GM18520 (cell line): ENCODE measurements around the gene SLC4A2.

Experiments used
- ATAC-seq: cut with Tn5 transposase; IDR thresholded peaks from one replicate; pipeline ENCODE4 v1.9.1; 2021; ENCODE audit not compliant: unreplicated experiment

The SLC4A2 gene

DNA sequence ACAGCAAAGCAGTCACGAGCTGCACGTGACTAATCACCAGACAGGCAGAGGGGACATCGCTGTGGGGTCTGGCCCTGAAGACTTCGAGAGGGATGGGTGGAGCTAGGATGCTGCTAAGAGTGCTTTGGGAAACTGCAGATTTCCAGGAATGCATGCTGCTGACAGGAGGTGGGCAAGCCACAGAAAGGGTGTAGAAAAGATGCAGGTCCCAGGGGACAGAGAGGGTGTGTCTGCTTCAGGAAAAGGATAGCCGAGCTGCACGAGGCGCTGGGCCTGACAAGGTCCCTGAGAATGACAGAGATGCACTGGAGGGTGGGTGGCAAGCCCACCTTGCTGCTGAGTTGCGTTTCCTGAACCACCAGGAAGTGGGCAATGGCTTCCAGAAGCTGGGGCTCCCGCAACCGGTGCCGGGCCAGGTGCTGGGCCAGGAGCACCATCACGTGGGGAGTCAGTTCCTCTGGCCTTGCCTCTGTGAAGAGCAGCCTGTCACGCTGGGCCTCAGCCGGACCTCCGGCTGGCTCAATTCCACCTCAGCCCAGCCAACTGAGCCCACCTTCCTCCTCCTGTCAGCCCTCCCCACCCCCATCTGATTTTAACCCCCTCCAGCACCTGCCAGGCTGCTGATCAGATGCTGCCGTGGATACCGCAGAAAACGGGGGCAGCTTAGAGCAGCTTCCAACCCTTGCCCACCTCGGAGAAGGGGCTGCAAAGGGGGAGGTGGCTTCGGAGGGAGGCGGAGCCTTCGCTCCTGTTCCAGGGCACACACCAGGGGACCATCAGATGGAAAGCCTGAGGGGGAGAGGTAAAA, 19.0 kb downstream of the SLC4A2 start:
- ATAC-seq, result no peak

GRCh38 chr7:151079199-151079910, 20.0 kb downstream of the SLC4A2 start:
- no peak for ATAC-seq

DNA sequence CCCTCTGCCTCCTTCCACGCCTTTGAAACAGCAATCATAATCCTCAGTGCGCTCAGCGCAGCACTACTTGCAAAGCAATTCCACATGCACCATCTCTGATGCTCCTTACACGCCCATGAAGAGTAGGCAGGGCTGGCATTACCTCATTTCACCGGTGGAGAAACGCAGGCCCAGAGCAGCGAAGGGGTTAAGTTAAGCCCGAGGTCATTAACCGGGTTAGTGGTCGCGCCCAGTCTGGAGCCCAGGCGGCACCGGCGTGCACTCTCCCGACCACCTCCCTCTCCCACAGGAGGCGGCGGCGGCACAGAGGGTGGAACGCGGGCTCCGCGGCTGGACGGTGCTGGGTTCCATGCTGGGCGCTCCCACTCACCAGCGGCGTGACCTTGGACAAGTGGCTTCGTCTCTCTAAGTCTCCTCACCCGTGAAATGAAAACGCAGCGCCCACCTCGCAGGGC, 20.7 kb downstream of the SLC4A2 start:
- ATAC-seq, result no peak

GRCh38 chr7:151080522-151081169, 21.3 kb downstream of the SLC4A2 start, which contains the start of gene FASTK:
Gene FASTK, minus strand, starts transcription at chr7:151080809. Its CDS starts 43 bp downstream, at chr7:151080766.
- peak; percentile 78 for ATAC-seq

DNA sequence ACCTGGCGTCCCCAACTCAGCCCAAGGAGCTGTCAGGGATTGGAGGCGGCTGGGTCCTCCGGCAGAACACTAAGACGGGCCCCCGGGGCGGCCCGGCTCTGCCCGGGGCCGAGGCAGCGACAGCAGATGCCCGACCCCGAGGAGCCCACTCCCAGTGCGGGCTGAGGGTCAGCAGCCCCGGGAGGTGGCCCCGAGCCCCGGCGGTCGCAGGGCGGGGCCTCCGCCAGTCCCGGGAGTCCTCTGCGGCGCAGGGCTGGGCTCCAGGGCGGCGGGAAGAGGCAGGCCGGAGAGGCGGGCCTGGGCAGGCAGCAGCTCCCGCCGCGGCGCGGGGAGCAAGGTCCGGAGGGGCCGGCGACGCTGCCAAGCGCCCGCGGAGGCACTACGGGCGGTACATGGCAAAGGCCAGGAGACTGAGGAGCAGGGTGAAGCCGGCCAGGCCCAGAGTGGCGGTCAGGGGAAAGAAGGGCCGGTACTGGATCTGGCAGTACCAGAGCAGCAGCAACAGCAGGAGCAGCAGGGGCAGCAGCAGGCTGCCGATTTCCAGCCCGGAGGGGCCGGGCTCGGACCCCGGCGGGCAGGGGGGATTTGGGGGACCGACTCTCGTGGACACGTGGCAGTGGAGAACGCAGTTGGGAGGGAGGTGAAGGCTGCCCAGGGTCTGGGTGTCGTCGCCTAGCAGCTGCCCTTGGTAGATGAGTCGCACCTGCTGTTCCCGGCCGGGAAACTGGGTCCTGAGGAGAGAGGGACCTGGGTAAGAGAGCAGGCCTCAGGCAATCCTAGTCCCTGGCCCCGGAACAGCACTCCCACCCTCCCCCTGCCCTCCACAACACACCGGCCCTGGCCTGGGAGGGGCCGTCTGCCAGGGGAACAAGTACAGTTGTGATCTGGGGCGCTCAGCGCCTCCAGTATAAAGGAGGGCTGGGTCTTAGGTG, 22.0 kb downstream of the SLC4A2 start:
- no peak for ATAC-seq

DNA sequence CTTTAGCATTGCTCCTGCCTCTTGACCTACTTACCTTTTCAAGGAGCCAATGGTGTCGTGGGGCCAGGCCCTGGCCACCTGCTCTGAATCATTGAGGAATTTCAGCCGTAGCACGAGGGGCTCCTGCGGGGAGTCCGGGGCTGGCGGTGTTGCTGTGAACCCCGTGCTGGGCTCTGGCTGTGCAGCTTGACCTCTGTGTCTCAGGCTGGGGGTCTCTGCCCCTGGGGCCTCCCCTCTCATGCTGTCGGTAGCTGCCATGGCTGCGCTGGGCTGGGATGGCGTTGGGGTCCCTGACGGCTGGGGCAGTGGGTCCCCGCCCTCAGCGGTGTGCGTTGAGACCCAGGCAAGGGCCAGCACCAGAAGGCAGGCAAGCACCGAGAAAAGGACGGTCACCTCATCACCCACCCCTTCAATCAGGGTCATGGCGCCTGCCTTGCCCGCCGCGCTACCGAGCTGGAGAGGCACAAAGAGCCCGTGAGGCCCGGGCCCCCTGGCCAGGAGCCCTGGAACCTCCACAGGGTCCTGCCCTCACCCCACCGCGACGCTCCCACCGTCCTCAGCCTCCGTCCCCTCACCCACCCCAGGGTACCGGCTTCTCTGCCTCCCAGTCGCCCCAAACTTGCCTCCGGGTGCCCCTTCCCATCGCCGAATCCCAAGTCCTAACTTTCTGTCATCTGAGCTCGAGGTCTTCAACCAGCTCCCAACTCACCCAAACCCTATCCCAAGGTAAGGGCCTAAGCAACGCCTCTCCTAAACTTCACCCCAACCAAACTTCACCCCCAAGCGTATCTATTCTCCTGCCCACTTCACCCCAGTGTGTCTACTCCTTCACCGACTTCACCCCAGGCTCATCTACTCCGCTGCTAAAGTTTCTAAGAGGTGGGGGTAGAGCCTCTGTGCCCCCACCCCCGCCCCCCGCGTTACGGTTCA, 23.0 kb downstream of the SLC4A2 start:
- no peak for ATAC-seq

DNA sequence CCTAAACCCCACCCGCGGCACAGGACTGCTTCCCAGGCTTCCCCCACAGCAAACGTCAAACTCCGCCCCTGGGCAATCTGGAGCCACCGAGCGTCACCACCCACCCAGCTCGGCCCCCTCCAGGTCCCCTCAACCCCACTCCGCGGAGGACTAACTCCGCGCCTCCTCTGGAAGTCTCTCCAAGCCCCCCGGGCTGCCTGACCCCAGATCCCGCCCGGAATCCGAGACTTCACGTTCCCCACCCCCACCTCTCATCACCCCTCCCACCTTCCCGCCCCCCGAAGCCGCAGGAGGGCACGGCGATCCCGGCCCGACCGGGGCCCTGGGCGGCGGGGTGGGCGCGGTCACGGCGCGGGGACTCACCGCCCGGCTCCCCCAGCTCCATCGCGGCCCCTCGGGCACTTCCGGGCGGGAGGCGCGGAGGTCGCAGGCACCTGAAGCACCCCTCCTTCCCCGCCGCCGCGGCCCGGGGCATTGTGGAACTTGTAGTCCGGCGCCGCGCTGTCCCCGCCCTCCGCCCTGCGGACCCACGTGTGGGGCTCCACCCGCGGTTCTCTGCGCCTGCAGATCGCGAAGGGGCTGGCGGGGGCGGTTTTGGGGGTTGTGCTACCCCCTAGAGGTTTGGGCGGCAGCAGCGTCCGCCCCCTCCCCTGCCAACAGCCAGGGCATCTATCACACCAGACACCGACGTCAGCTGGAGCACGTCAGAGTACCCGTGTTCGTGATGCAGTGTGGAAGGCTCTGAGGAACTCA, 23.9 kb downstream of the SLC4A2 start, which contains the start of gene TMUB1:
Gene TMUB1 (minus strand): TSS at position 423 of the 753 bp plus-strand sequence. CDS start 930 bp downstream, outside the sequence.
- ATAC-seq, result peak; percentile 30

DNA sequence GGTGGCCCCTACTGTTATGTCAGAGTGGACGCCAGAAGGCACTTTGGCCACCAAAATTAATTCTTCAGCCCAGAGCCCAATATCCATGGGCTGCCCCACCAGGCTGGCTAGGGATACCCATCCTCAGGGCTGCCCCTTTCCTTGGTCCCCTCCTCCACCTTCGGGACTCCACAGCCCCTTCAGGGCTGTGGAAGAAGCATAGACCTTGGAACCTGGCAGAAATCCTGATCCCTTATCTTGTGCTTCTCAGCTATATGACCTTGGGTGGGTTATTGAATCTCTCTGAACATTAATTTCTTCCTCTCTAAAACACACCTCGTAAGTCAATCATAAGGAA, 24.4 kb downstream of the SLC4A2 start:
- ATAC-seq, result no peak

DNA sequence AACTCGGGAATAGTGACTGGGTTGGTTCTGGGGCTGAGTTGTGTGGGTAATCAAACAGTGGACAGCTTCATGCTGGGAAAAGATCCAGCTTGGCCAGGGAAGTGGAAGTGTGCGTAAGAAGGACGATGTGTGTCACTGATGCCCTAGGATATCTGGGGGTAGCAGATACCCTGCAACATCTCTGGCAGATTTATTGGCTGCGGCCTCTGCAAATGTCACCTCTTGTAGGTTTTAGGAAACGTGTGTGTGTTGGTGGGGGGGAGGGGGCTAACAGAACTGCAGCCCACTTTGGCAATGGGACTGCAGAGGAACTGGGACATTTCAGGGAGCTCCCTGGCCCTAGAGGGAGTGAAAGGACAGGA, 25.9 kb downstream of the SLC4A2 start:
- ATAC-seq, result no peak

DNA sequence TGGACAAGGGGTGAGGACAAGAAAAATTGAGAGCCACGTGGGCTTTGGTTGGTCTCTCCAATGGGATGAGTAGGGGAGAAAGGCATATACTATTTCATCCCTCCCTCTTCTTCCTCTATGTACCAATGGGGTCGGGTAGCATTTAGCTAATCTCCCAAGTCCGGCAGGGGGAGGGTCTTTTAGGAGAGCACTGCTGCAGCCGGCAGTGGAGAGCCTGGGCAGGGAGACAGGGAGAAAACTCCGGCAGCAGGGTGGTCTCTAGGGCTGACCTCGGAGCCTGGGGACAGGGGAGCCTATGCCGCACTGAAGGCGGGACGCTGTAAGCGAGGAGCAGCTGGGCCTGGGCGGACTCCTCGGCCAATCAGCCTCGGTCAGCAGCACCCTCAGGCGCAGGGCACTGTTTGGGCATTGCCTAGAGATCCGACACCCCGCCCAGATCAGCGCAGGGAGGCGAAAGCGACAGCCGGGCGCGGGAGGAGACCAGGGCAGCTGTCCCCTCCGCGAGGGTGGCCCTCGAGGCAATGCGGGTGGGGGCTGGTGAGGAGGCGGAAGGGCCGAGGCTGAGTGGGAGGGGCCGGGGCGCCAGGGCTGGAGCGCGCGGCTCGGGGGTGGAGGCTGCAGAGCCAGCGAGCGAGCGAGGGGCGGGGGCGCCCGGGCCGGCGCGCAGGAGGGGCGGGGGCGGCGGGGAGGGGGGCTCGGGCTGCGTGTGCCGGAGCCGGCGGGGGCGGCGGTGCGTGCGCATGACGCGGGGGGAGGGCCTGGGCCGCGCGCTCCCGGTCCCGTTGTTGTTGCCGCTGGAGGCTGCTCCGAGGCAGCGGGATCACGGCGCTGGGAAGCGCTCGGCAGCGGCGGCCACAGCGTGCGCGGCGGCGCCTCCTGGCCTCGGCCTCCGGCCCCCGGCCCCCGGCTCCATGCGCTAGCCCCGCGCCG, 26.6 kb downstream of the SLC4A2 start, which contains the start of gene AGAP3:
Gene AGAP3 (plus strand): TSS at position 785 of the 930 bp plus-strand sequence. CDS start 267 bp downstream, outside the sequence.
- ATAC-seq, result peak; percentile 28

GRCh38 chr7:151086802-151087244, 27.4 kb downstream of the SLC4A2 start:
- no peak for ATAC-seq

- peak; percentile 25 for ATAC-seq
Measured at GRCh38 chr7:151087245-151088018, 28.0 kb downstream of the SLC4A2 start.

GRCh38 chr7:151088019-151088855, 28.8 kb downstream of the SLC4A2 start:
- no peak for ATAC-seq

GRCh38 chr7:151088856-151089699, 29.7 kb downstream of the SLC4A2 start:
- ATAC-seq, result no peak
